Cardiac muscle cell (in vitro differentiated cells and primary cell): Measurements from ENCODE around the gene PDS5B. TPM values are rescaled to one million over a fixed set of nuclear protein-coding genes. Genes with fewer than 3 reads are reported as not detected.

Experiments used
- DNase-seq, 2 donors: peaks; one replicate each; pipeline versions ENCODE4 v3.0.0 to v3.0.0-alpha.2; 2010 to 2017; ENCODE audit warnings: low read depth in 1 of 2, low spot score in 1 of 2
- H3K27ac ChIP-seq: fragments of 200-600 bp; sonication (generic); 2 replicates; pipeline ENCODE4 v1.5.1; 2016
- H3K27me3 ChIP-seq: fragments of 200-600 bp; sonication (generic); 2 replicates; pipeline ENCODE4 v1.6.0; 2016; ENCODE audit warnings: control low read depth
- H3K36me3 ChIP-seq: fragments of 200-600 bp; sonication (generic); 2 replicates; pipeline ENCODE4 v1.5.1; 2016; ENCODE audit warnings: control low read depth
- H3K4me1 ChIP-seq: fragments of 200-600 bp; sonication (generic); 2 replicates; pipeline ENCODE4 v1.8.1; 2017; ENCODE audit warnings: low read depth, mild to moderate bottlenecking, mixed run types
- H3K4me3 ChIP-seq: fragments of 200-600 bp; sonication (generic); 2 replicates; pipeline ENCODE4 v1.5.1; 2016; ENCODE audit warnings: mild to moderate bottlenecking
- H3K9me3 ChIP-seq: fragments of 200-600 bp; sonication (generic); 2 replicates; pipeline ENCODE4 v1.5.1; 2017; ENCODE audit warnings: low read depth, mild to moderate bottlenecking, control low read depth
- polyA plus RNA-seq: library from polyadenylated mRNA; unstranded; fragments of >200 nt; fragmentation: Nextera tagmentation; extraction: Ambion mirVana; gene quantifications from 2 replicates; pipeline ENCODE4 v1.2.1, GENCODE V29; 2016
- total RNA-seq: library from RNA; depleted of rRNA; stranded (reverse); fragments of >200 nt; gene quantifications from 2 replicates; pipeline ENCODE4 v1.2.3, GENCODE V29; 2016
- TF ChIP-seq, protein P1 (sequence below): IDR thresholded peaks from 2 replicates; pipeline ENCODE4 v1.5.1; 2012; ENCODE audit warnings: low read depth, mild to moderate bottlenecking, low read length

Gene PDS5B
- total and polyA plus RNA-seq, 2 experiments from 2014 or later: 18.4 to 26.2 TPM

DNA sequence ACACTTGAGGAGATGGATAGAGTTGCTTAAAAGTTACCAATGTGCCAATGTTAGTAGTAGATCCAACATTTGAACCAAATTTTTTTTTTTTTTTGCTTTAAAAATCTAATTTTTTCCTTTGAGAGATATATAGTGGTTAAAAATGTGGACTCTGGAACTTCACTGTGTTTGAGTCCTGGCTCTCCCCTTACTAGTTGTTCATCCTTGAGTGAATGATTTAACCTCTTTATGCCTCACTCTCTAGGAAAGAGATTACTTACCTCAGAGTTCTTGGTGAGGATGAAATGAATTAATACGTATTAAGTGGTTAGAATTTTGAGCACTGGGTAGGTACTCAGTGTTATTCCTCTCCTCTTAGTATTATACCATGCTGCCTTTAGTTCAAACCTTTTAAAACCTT, 24.3 kb downstream of the PDS5B start:
- H3K27ac ChIP-seq: no peak overlapping the region
- no peaks in the 10 kb centered on the region for H3K36me3 ChIP-seq
- peaks cover 3% of the 10 kb centered on the region for H3K4me1 ChIP-seq
- TF ChIP-seq, protein P1, sequence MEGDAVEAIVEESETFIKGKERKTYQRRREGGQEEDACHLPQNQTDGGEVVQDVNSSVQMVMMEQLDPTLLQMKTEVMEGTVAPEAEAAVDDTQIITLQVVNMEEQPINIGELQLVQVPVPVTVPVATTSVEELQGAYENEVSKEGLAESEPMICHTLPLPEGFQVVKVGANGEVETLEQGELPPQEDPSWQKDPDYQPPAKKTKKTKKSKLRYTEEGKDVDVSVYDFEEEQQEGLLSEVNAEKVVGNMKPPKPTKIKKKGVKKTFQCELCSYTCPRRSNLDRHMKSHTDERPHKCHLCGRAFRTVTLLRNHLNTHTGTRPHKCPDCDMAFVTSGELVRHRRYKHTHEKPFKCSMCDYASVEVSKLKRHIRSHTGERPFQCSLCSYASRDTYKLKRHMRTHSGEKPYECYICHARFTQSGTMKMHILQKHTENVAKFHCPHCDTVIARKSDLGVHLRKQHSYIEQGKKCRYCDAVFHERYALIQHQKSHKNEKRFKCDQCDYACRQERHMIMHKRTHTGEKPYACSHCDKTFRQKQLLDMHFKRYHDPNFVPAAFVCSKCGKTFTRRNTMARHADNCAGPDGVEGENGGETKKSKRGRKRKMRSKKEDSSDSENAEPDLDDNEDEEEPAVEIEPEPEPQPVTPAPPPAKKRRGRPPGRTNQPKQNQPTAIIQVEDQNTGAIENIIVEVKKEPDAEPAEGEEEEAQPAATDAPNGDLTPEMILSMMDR: no peak
- H3K4me3 ChIP-seq: no peak overlapping the region
- H3K27me3 ChIP-seq: no peaks in the 10 kb centered on the region
- no peaks in the 10 kb centered on the region for H3K9me3 ChIP-seq
- no peak for DNase-seq

DNA sequence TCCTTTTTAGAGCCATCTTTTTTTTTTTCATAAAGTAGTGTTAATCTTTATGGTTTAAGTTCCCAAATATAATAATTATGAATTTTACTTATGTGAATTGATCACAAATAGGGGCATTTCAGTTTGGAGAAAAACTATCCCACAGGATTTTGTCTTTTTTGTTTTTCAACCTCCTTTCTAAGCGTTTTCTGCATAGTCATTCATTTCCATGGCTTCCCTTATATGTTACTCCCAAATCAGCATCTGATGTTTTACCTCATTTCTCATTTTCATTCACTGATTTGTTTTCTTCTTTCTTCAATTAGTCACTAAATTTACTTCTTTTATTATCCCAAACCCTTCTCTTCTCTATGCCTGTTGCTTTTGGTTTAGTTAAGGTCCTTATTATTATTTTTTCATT, 24.7 kb downstream of the PDS5B start:
- Histone ChIP-seq H3K27ac (no peak overlapping the region), H3K4me3 (no peak overlapping the region), H3K4me1 (peaks cover 3% of the 10 kb centered on the region), H3K9me3 (no peaks in the 10 kb centered on the region), H3K36me3 (no peaks in the 10 kb centered on the region), H3K27me3 (no peaks in the 10 kb centered on the region)
- TF ChIP-seq, protein P1: no peak
- no peak for DNase-seq

DNA sequence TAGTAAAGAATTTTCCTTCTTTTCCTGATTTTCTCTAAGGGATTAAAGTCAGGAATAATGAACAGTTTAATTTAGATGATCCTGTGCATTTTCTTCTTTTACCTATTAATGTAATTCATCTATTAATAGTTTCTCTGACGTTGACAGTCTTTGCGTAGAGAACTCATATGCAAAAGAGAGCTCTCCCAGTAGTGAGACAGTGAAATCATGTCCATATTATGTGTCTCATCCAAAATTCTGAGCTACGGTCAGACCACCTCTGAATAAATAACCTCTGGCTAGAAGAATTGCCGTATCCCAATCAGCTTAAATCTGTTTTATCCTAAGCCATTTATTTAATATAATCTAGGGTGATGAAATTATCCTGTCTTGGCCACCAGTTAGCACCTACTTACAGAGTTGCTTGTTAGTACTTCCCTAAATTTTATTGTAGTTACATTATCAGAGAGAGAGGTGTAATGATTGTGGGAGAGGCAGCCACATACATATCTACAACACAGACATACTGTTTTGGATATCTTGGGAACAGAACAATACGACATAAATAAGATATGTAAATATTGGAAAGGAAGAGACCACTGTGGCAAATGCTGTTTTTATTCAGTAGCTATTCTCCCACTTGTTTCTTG, 30.7 kb downstream of the PDS5B start:
- H3K9me3 ChIP-seq: no peaks in the 10 kb centered on the region
- TF ChIP-seq, protein P1: no peak
- H3K4me1 ChIP-seq: no peaks in the 10 kb centered on the region
- no peak overlapping the region for H3K4me3 ChIP-seq
- no peaks in the 10 kb centered on the region for H3K27me3 ChIP-seq
- H3K36me3 ChIP-seq: no peaks in the 10 kb centered on the region
- no peak overlapping the region for H3K27ac ChIP-seq
- no peak for DNase-seq

DNA sequence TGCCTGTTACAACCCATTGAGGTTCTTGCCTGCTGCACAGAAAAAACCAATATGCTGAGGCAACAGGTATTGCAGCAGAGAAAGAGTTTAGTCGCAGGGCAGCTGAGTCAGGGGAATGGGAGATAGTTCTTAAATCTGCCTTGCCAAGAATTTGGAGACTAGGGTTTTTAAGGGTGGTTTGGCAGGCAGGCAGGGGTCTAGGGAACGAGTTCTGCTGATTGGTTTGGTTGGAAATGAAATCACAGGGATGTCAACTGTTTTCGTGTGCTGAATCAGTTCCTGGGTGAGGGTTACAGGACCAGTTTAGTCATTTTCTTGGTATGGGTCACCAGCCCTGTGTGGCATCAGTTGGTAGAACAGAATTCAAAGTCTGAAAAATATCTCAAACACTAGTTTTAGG, 36.6 kb downstream of the PDS5B start:
- Histone ChIP-seq H3K27me3 (no peaks in the 10 kb centered on the region), H3K9me3 (no peaks in the 10 kb centered on the region), H3K27ac (no peak overlapping the region), H3K36me3 (no peaks in the 10 kb centered on the region), H3K4me1 (peaks cover 12% of the 10 kb centered on the region), H3K4me3 (no peak overlapping the region)
- TF ChIP-seq, protein P1: no peak
- DNase-seq: no peak

DNA sequence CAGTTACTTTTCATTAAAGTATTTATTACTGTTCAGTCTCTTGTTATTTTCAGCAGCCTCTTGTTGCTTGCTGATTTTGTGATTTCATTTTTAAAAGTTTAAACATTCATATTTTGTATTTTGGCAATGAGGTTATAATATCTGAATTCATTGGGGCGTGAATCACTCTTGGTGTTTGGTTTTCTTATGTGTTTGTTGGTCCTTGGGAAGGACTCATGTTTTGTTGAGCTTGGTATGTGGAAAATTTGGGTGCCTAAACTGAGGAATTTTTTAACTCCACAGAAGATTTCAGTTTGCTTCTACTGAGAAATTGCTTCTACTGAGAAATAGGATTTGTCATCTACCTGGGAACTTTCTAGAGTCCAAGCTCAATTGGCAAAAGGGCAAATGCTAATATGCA, 38.2 kb downstream of the PDS5B start:
- H3K36me3 ChIP-seq: no peaks in the 10 kb centered on the region
- DNase-seq: peak in 1 of 2 donors; percentile 8
- no peak overlapping the region for H3K27ac ChIP-seq
- TF ChIP-seq, protein P1: no peak
- peaks cover 12% of the 10 kb centered on the region for H3K4me1 ChIP-seq
- no peaks in the 10 kb centered on the region for H3K27me3 ChIP-seq
- no peaks in the 10 kb centered on the region for H3K9me3 ChIP-seq
- no peak overlapping the region for H3K4me3 ChIP-seq
